B cell (primary cell): ENCODE data around the gene MTHFD1L. TPM values are rescaled to one million over a fixed set of nuclear protein-coding genes. Genes with fewer than 3 reads are reported as not detected.

Experiments used
- ATAC-seq: fragments of 200-7000 bp; cut with Tn5 transposase; one replicate; pipeline ENCODE4 v1.10.0; 2021; ENCODE audit warnings: low read depth, mild to moderate bottlenecking, moderate number of reproducible peaks, moderate library complexity
- CTCF ChIA-PET: fragments of 350-600 bp; sonication (Branson Sonifier 250); formaldehyde crosslinking; loops from one replicate; lab custom pipeline; 2021; ENCODE audit warnings: antibody characterized with exemption, inconsistent platforms; lab: Charles Lee
- POLR2A ChIA-PET: fragments of 350-600 bp; sonication (Branson Sonifier 250); formaldehyde crosslinking; loops from one replicate; lab custom pipeline; 2021; ENCODE audit warnings: antibody characterized with exemption; lab: Charles Lee
- DNase-seq: peaks from one replicate; pipeline ENCODE4 v3.0.0; 2013
- H2AFZ ChIP-seq: 2 replicates; pipeline ENCODE4 v1.6.1; 2012; ENCODE audit warnings: mild to moderate bottlenecking, low read depth, low read length; ENCODE audit not compliant: insufficient read depth, poor library complexity, severe bottlenecking
- H3K27ac ChIP-seq, 2 donors: 1 replicate in 1 of 2; 2 replicates in 1 of 2; pipeline ENCODE4 v1.5.1; 2012 to 2013; ENCODE audit warnings: low read length in 2 of 2, mild to moderate bottlenecking in 2 of 2, moderate library complexity in 1 of 2
- H3K27me3 ChIP-seq, 4 experiments: fragments of 200-600 bp in 1 of 4; sonication (generic) in 1 of 4; replicated peaks in 1 of 4; 1 replicate in 2 of 4; 2 replicates in 2 of 4; pipeline versions ENCODE4 v1.6.1 to v1.7.0; 2013 to 2016; ENCODE audit warnings: low read length in 3 of 4, mild to moderate bottlenecking in 2 of 4, mixed read lengths in 1 of 4, moderate library complexity in 1 of 4; ENCODE audit not compliant: insufficient read depth in 4 of 4, control insufficient read depth in 3 of 4; ENCODE audit errors: control extremely low read depth in 1 of 4
- H3K36me3 ChIP-seq, 2 experiments: replicated peaks in 1 of 2; 1 replicate in 1 of 2; 2 replicates in 1 of 2; pipeline versions ENCODE4 v1.6.1 to v1.7.1; 2013; ENCODE audit warnings: low read length in 1 of 2; ENCODE audit not compliant: insufficient read depth in 2 of 2, control insufficient read depth in 1 of 2; ENCODE audit errors: control extremely low read depth in 1 of 2, extremely low read depth in 1 of 2
- H3K4me1 ChIP-seq, 2 donors: fragments of 200-600 bp in 1 of 2; sonication (generic) in 1 of 2; 1 replicate in 1 of 2; 2 replicates in 1 of 2; pipeline versions ENCODE4 v1.5.1 to v1.6.1; 2013 to 2017; ENCODE audit warnings: low read length in 2 of 2; ENCODE audit not compliant: control insufficient read depth in 2 of 2, insufficient read depth in 2 of 2
- H3K4me2 ChIP-seq: replicated peaks from 2 replicates; pipeline ENCODE3; 2012; ENCODE audit warnings: mild to moderate bottlenecking, low read depth, low read length; ENCODE audit not compliant: poor library complexity, severe bottlenecking
- H3K4me3 ChIP-seq, 5 experiments: fragments of 200-600 bp in 1 of 5; sonication (generic) in 1 of 5; 1 replicate in 3 of 5; 2 replicates in 2 of 5; pipeline versions ENCODE4 v1.5.1 to v1.7.0; 2011 to 2016; ENCODE audit warnings: low read length in 4 of 5, mild to moderate bottlenecking in 4 of 5, low read depth in 2 of 5, control low read depth in 1 of 5, moderate library complexity in 1 of 5; ENCODE audit not compliant: insufficient read depth in 1 of 5; ENCODE audit errors: control extremely low read depth in 1 of 5, extremely low read depth in 1 of 5
- H3K79me2 ChIP-seq: fragments of 200-600 bp; sonication (generic); one replicate; pipeline ENCODE4 v1.6.0; 2016; ENCODE audit warnings: low read length; ENCODE audit not compliant: control insufficient read depth, insufficient read depth
- H3K9ac ChIP-seq: fragments of 200-600 bp; sonication (generic); 2 replicates; pipeline ENCODE4 v1.6.1; 2017; ENCODE audit warnings: mild to moderate bottlenecking, low read length, moderate library complexity
- H3K9me3 ChIP-seq, 3 donors: one replicate each; pipeline versions ENCODE4 v1.6.1 to v1.7.1; 2013; ENCODE audit warnings: low read length in 2 of 3; ENCODE audit not compliant: control insufficient read depth in 2 of 3, insufficient read depth in 1 of 3; ENCODE audit errors: control extremely low read depth in 1 of 3
- H4K20me1 ChIP-seq: 2 replicates; pipeline ENCODE4 v1.6.0; 2012; ENCODE audit warnings: mild to moderate bottlenecking, low read length; ENCODE audit not compliant: insufficient read depth, control insufficient read depth, poor library complexity, severe bottlenecking
- H3K27ac Mint-ChIP-seq: one replicate; pipeline ENCODE4 v1.8.0; 2021; ENCODE audit warnings: mixed read lengths
- H3K27me3 Mint-ChIP-seq: one replicate; pipeline ENCODE4 v1.8.0; 2021; ENCODE audit warnings: mixed read lengths
- H3K4me1 Mint-ChIP-seq: one replicate; pipeline ENCODE4 v1.8.0; 2021; ENCODE audit warnings: mixed read lengths
- H3K4me3 Mint-ChIP-seq: one replicate; pipeline ENCODE4 v1.8.0; 2021; ENCODE audit warnings: mixed read lengths
- H3K9me3 Mint-ChIP-seq: one replicate; pipeline ENCODE4 v1.8.0; 2022; ENCODE audit warnings: mixed read lengths; ENCODE audit not compliant: insufficient read depth
- EZH2 ChIP-seq: IDR thresholded peaks from 2 replicates; pipeline ENCODE4 v1.6.1; 2012; ENCODE audit warnings: borderline replicate concordance, low read depth, mild to moderate bottlenecking, moderate library complexity, low read length; ENCODE audit not compliant: insufficient read depth, poor library complexity, severe bottlenecking
- WGBS: methylation state at CpG from one replicate; pipeline ENCODE4 v1.1.5; 2013; ENCODE audit warnings: missing lambda C conversion rate; ENCODE audit not compliant: insufficient coverage; 5-methylcytosine and 5-hydroxymethylcytosine counted together
- intact Hi-C: fragments of 100-400 bp; cut with micrococcal nuclease; formaldehyde crosslinking; loops from one replicate; pipeline ENCODE4 v1.10.0; 2022
- polyA plus RNA-seq: library from polyadenylated mRNA; depleted of rRNA; stranded (reverse); fragments of >200 nt; gene quantifications from 2 replicates; pipeline ENCODE4 v1.2.3, GENCODE V29; 2012
- total RNA-seq, 2 donors: library from RNA; stranded (reverse); fragments of 120-200 nt in 1 of 2; gene quantifications; 1 replicate in 1 of 2; 2 replicates in 1 of 2; pipeline versions ENCODE4 v1.2.3 to v1.2.4, GENCODE V29; 2013 to 2022
- TF ChIP-seq, protein P1 (sequence below): fragments of 200-600 bp; IDR thresholded peaks from one replicate; pipeline ENCODE4 v1.8.0; 2022; ENCODE audit warnings: antibody characterized with exemption, mild to moderate bottlenecking

Gene MTHFD1L
- total and polyA plus RNA-seq, 2 donors (not counting 1 experiment from before 2014, with no cell fraction given): 2.9 to 16.1 TPM

DNA sequence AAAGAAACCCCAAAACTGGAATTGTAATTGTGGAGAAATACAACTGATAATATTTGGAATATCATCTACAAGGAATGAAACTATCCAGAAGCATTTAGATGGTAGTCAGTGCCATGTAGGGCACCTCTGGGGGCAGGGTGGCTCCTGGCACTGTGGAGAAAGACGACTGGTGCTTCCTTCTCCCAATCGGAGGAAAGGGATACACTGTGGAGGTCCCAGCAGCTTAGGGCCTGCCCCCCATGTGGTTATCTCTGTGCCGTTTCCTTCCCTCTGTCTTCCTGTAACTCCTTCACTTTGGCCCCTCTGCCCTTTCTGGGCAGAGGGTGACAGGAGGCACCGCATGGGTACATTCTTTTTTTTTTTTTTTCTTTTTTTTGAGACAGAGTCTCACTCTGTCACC, 178.4 kb downstream of the MTHFD1L start:
- intact Hi-C loops: no loop called here
- ATAC-seq (no peak), DNase-seq (no peak)
- Histone ChIP-seq H3K36me3 (peaks cover 0 to 3% of the 10 kb centered on the region in 2 experiments), H3K4me1 (no peaks in the 10 kb centered on the region), H3K4me2 (no peak overlapping the region), H3K27ac (no peak overlapping the region), H3K9ac (no peak overlapping the region), H3K4me3 (no peak overlapping the region), H3K9me3 (peaks cover 0 to 2% (median 0%) of the 10 kb centered on the region in 3 donors), H4K20me1 (no peaks in the 10 kb centered on the region), H3K79me2 (no peaks in the 10 kb centered on the region), H3K27me3 (no peaks in the 10 kb centered on the region), H2AFZ (no peak overlapping the region)
- Mint-ChIP-seq H3K27ac (no peak overlapping the region), H3K4me1 (peaks cover 2% of the 10 kb centered on the region), H3K9me3 (peaks cover 5% of the 10 kb centered on the region), H3K27me3 (no peaks in the 10 kb centered on the region), H3K4me3 (no peak overlapping the region)
- POLR2A ChIA-PET: no interaction called here
- CTCF ChIA-PET: no interaction called here
- TF ChIP-seq, protein P1, sequence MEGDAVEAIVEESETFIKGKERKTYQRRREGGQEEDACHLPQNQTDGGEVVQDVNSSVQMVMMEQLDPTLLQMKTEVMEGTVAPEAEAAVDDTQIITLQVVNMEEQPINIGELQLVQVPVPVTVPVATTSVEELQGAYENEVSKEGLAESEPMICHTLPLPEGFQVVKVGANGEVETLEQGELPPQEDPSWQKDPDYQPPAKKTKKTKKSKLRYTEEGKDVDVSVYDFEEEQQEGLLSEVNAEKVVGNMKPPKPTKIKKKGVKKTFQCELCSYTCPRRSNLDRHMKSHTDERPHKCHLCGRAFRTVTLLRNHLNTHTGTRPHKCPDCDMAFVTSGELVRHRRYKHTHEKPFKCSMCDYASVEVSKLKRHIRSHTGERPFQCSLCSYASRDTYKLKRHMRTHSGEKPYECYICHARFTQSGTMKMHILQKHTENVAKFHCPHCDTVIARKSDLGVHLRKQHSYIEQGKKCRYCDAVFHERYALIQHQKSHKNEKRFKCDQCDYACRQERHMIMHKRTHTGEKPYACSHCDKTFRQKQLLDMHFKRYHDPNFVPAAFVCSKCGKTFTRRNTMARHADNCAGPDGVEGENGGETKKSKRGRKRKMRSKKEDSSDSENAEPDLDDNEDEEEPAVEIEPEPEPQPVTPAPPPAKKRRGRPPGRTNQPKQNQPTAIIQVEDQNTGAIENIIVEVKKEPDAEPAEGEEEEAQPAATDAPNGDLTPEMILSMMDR: no peak
- no peak for TF ChIP-seq EZH2
- WGBS: 89% methylated on average over 4 of the region's 4 CpGs

DNA sequence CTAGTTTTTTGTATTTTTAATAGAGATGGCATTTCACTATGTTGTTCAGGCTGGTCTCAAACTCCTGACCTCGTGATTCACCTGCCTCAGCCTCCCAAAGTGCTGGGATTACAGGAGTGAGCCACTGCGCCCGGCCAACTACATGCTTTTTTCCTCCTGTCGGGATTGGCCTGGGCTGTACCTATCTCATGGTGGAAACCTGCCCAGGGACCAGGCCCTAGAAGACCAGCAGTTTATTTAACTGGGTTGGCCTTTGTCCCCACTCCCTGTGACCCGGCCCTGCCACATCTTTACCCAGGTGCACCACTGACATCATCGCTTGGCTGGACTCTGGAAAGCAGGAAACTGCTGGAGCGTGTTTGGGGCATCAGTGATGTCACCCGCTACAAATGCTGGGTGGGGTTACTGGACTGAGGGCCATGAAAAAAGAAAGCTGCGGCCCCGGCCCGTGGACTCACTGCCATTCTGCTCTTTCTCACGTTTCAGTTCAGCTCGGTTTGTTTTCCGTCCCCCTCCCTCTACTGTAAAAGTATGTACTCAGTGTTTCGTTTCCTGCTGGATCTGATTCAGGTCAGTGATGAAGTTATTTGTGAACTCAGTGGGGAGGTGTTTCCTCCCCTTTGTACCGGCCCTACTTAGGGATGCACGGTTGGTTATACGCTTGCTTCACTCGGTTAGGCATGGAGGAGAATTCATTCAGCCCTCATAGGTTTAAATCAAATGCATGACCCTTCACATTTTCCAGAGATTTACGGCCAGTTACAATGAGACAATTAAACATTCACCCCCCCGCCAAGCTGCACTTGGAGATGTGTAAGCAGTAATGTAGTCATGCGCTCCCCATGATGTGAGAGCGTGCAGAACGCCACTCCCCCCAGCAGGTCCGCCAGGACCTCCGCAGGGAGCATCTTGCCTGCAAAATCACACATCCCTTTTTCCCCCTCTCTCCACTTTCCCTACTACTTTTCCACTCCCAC, 179.3 kb downstream of the MTHFD1L start:
- WGBS: 89% methylated on average over 11 of the region's 26 CpGs
- H3K4me1 Mint-ChIP-seq: peaks cover 2% of the 10 kb centered on the region
- H3K79me2 ChIP-seq: no peaks in the 10 kb centered on the region

More for the DNA sequence above, 179.3 kb downstream of the MTHFD1L start:
- H3K4me1 ChIP-seq: no peaks in the 10 kb centered on the region
- no peak for ATAC-seq
- H3K9me3 ChIP-seq: peaks cover 0 to 2% (median 0%) of the 10 kb centered on the region in 3 donors
- no peak overlapping the region for H3K4me2 ChIP-seq
- H2AFZ ChIP-seq: no peak overlapping the region
- H3K27ac ChIP-seq: no peak overlapping the region
- Mint-ChIP-seq H3K9me3 (peaks cover 5% of the 10 kb centered on the region), H3K4me3 (no peak overlapping the region), H3K27ac (no peak overlapping the region), H3K27me3 (no peaks in the 10 kb centered on the region)
- POLR2A ChIA-PET: no interaction called here
- intact Hi-C loops: no loop called here
- H3K4me3 ChIP-seq: no peak overlapping the region
- no peak for TF ChIP-seq EZH2
- TF ChIP-seq, protein P1: no peak
- H3K27me3 ChIP-seq: no peaks in the 10 kb centered on the region
- DNase-seq: no peak
- no peaks in the 10 kb centered on the region for H4K20me1 ChIP-seq
- no peak overlapping the region for H3K9ac ChIP-seq
- peaks cover 0 to 3% of the 10 kb centered on the region in 2 experiments for H3K36me3 ChIP-seq
- CTCF ChIA-PET: no interaction called here
